Pancreas (tissue), 10 donors: ENCODE measurements around the gene LRRC8D. TPM values are rescaled to one million over a fixed set of nuclear protein-coding genes. Genes with fewer than 3 reads are reported as not detected.

ENCODE experiments used
- ATAC-seq, 4 donors: fragments of 200-7000 bp; cut with Tn5 transposase; one replicate each; pipeline versions ENCODE4 v1.8.0 to v1.9.1; 2020; ENCODE audit warnings: mild to moderate bottlenecking in 4 of 4, moderate library complexity in 4 of 4
- DNase-seq, 6 donors: peaks; one replicate each; pipeline ENCODE4 v3.0.0-alpha.2; 2020
- FAIRE-seq: peaks from 2 replicates; lab custom pipeline; 2012; peaks lifted over from hg19 to GRCh38; lab: Jason Lieb, UNC
- H3K27ac ChIP-seq, 4 donors: fragments of 200-600 bp; sonication (generic); 1 replicate in 3 of 4; 2 replicates in 1 of 4; pipeline versions ENCODE4 v1.5.0 to v1.8.0; 2020
- H3K27me3 ChIP-seq, 4 donors: fragments of 200-600 bp; one replicate each; pipeline ENCODE4 v1.8.0; 2021
- H3K36me3 ChIP-seq, 3 donors: fragments of 200-600 bp; sonication (generic) in 1 of 3; one replicate each; pipeline versions ENCODE4 v1.5.0 to v1.8.0; 2020 to 2021
- H3K4me1 ChIP-seq, 3 donors: fragments of 200-600 bp; one replicate each; pipeline ENCODE4 v1.8.0; 2021
- H3K4me3 ChIP-seq, 4 donors: fragments of 200-600 bp; sonication (generic) in 2 of 4; one replicate each; pipeline versions ENCODE4 v1.5.0 to v1.8.0; 2020 to 2021
- H3K9me3 ChIP-seq, 4 donors: fragments of 200-600 bp; one replicate each; pipeline ENCODE4 v1.8.0; 2021
- CTCF ChIP-seq, 4 donors: fragments of 200-600 bp; sonication (generic) in 3 of 4; IDR thresholded peaks; one replicate each; pipeline versions ENCODE4 v1.5.0 to v1.8.0; 2021; ENCODE audit warnings: antibody characterized with exemption in 4 of 4
- WGBS, 2 donors: extraction: QIAGEN DNeasy Blood & Tissue Kit; methylation state at CpG; one replicate each; pipeline ENCODE4 v1.1.7; 2013; 5-methylcytosine and 5-hydroxymethylcytosine counted together
- intact Hi-C, 3 donors: fragments of 100-400 bp; cut with DNase I; formaldehyde crosslinking; loops; one replicate each; pipeline versions ENCODE4 v1.11.1 to v1.14.2; 2022
- polyA plus RNA-seq, 2 donors: library from polyadenylated mRNA; stranded (reverse); fragments of 200-250 nt; gene quantifications; one replicate each; pipeline ENCODE4 v1.2.3, GENCODE V29; 2013
- total RNA-seq, 6 donors: library from RNA; stranded (reverse); fragmentation: NEBNext Ultra II Directional in 4 of 6; extraction: Animal tissue kit (Norgen Biotek cat#: 25700) in 4 of 6; gene quantifications; one replicate each; pipeline versions ENCODE4 v1.2.1 to v1.2.4, GENCODE V29; 2021 to 2023
- donor health status: healthy with polysubstance abuse.
- donor health status: DM: no; HTN: no; CAD: no; lungs with moderate emphysema.
- donor health status: DM: no; HTN: no; CAD: no.
- donor health status: control.
- donor health status: control.
- donor health status: Bipolar disorder and iron deficiency.
- donor health status: DM: yes; HTN: yes; CAD: no.
- donor health status: DM: no; HTN: no; CAD: no.
- donor health status: DM: no; HTN: no; CAD: no.
- donor health status: DM: yes; HTN: yes; CAD: no.

The LRRC8D gene
- total and polyA plus RNA-seq, 8 donors = 3.8 to 27.1 (median 10.4) TPM

- intact Hi-C loops = no loop called here
- Histone ChIP-seq H3K4me3 (no peak overlapping the region), H3K36me3 (no peaks in the 10 kb centered on the region), H3K27ac (no peak overlapping the region), H3K27me3 (no peaks in the 10 kb centered on the region), H3K4me1 (peaks cover 0 to 9% (median 4%) of the 10 kb centered on the region in 3 donors), H3K9me3 (no peaks in the 10 kb centered on the region)
- no peak for TF ChIP-seq CTCF (IDR thresholded peaks at IDR 0.05)
- ATAC-seq = no peak
- no peak for FAIRE-seq
- no peak for DNase-seq
These were observed 68.4 kb downstream of the LRRC8D start for GRCh38 chr1:89889323-89889615.

DNA sequence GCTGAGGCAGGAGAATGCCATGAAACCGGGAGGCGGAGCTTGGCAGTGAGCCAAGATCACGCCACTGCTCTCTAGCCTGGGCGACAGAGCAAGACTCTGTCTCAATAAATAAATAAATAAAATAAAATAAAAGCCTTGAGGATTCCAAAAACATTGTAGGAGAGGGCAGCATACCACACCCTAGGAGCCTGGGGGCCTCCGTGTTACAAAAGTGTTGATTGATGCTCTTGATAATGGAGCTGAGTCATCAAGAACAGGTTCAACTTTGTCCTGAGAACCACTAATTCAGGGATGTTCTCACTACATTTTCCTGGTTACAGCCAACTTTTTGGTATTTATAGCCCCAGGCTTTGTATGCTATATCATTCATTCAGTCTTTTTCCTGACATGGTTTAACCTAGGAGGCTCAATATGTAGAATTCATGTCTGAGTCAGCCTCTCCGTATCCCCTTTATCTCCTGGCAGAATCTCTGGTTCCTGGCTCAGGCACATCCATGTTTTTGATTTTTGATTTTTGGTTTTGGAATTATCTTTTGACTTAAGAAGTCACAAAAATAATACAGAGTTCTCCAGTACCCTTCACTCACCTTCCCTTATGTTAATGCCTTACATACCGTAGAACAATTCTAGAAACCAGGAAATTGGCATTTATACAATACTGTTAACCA lies 69.4 kb downstream of the LRRC8D start:
- FAIRE-seq (no peak), ATAC-seq (peak; percentile 36 to 67 (median 66)), DNase-seq (peak in 2 of 6 donors; percentile 25 to 37)
- 56 to 62% methylated on average over 7 of the region's 7 CpGs for WGBS, 2 donors
- H3K4me3 ChIP-seq = no peak overlapping the region
- TF ChIP-seq CTCF (IDR thresholded peaks at IDR 0.05) = no peak
- no peaks in the 10 kb centered on the region for H3K9me3 ChIP-seq
- peaks cover 0 to 9% (median 4%) of the 10 kb centered on the region in 3 donors for H3K4me1 ChIP-seq
- no peak overlapping the region for H3K27ac ChIP-seq
- intact Hi-C loops = no loop called here
- no peaks in the 10 kb centered on the region for H3K36me3 ChIP-seq
- H3K27me3 ChIP-seq = no peaks in the 10 kb centered on the region

GRCh38 chr1:89892816-89893215 lies 72.0 kb downstream of the LRRC8D start:
- no peak overlapping the region for H3K27ac ChIP-seq
- TF ChIP-seq CTCF (IDR thresholded peaks at IDR 0.05) = no peak
- FAIRE-seq (no peak), DNase-seq (no peak), ATAC-seq (no peak)
- intact Hi-C loops = no loop called here
- no peaks in the 10 kb centered on the region for H3K36me3 ChIP-seq
- no peak overlapping the region for H3K4me3 ChIP-seq
- peaks cover 0 to 9% (median 4%) of the 10 kb centered on the region in 3 donors for H3K4me1 ChIP-seq
- no peaks in the 10 kb centered on the region for H3K9me3 ChIP-seq
- 93 to 97% methylated on average over 1 of the region's 1 CpG for WGBS, 2 donors
- no peaks in the 10 kb centered on the region for H3K27me3 ChIP-seq

GRCh38 chr1:89894210-89895201 lies 73.7 kb downstream of the LRRC8D start:
- WGBS, 2 donors = 88 to 93% methylated on average over 4 of the region's 4 CpGs
- intact Hi-C loops = no loop called here

More at GRCh38 chr1:89894210-89895201, 73.7 kb downstream of the LRRC8D start:
- no peak overlapping the region for H3K4me3 ChIP-seq
- no peaks in the 10 kb centered on the region for H3K36me3 ChIP-seq
- peaks cover 0 to 9% (median 4%) of the 10 kb centered on the region in 3 donors for H3K4me1 ChIP-seq
- FAIRE-seq = no peak
- no peak for TF ChIP-seq CTCF (IDR thresholded peaks at IDR 0.05)
- H3K27ac ChIP-seq = no peak overlapping the region
- no peaks in the 10 kb centered on the region for H3K27me3 ChIP-seq
- H3K9me3 ChIP-seq = no peaks in the 10 kb centered on the region
- no peak for ATAC-seq
- DNase-seq = no peak
